ENCODE measurements around the gene VSTM1.

GRCh38 chr19:54023191-54023590, 40.5 kb downstream of the VSTM1 start:
- TF ChIP-seq CTCF (IDR thresholded peaks at IDR 0.05) (no peak), POLR2A (IDR thresholded peaks at IDR 0.05) (no peak)
